Lower lobe of right lung (tissue), 2 donors: ENCODE data around the gene DTNB. TPM values are rescaled to one million over a fixed set of nuclear protein-coding genes. Genes with fewer than 3 reads are reported as not detected.

Source experiments
- ATAC-seq, 2 donors: fragments of 200-7000 bp; cut with Tn5 transposase; one replicate each; pipeline ENCODE4 v1.9.1; 2020 to 2022; ENCODE audit warnings: mild to moderate bottlenecking in 2 of 2, moderate library complexity in 2 of 2
- DNase-seq: peaks from one replicate; pipeline ENCODE4 v3.0.0-alpha.2; 2020
- H3K27ac ChIP-seq: fragments of 200-600 bp; one replicate; pipeline ENCODE4 v1.8.0; 2022
- H3K27me3 ChIP-seq: fragments of 200-600 bp; one replicate; pipeline ENCODE4 v1.8.0; 2022; ENCODE audit warnings: low read depth
- H3K36me3 ChIP-seq: fragments of 200-600 bp; one replicate; pipeline ENCODE4 v1.8.0; 2022; ENCODE audit warnings: mild to moderate bottlenecking
- H3K4me1 ChIP-seq: fragments of 200-600 bp; one replicate; pipeline ENCODE4 v1.8.0; 2022
- H3K4me3 ChIP-seq: fragments of 200-600 bp; one replicate; pipeline ENCODE4 v1.8.0; 2022; ENCODE audit warnings: mild to moderate bottlenecking
- H3K9me3 ChIP-seq: fragments of 200-600 bp; one replicate; pipeline ENCODE4 v1.8.0; 2022
- CTCF ChIP-seq: fragments of 200-600 bp; IDR thresholded peaks from one replicate; pipeline ENCODE4 v1.8.0; 2022; ENCODE audit warnings: antibody characterized with exemption, mild to moderate bottlenecking
- intact Hi-C: fragments of 100-400 bp; cut with DNase I; formaldehyde crosslinking; loops from one replicate; pipeline ENCODE4 v1.11.0; 2022
- long read RNA-seq: library from polyadenylated mRNA; unstranded; transcript quantifications from one replicate; pipeline ENCODE4 v2.0.0, GENCODE V29; 2021
- total RNA-seq: library from RNA; stranded (reverse); fragmentation: NEBNext Ultra II Directional; extraction: Animal tissue kit (Norgen Biotek cat#: 25700); gene quantifications from one replicate; pipeline ENCODE4 v1.2.1, GENCODE V29; 2021
- donor health status: DM: no; HTN: yes; CAD: no; lungs with severe emphysema.

The DTNB gene
- total RNA-seq: 32.9 TPM
- long read RNA-seq, partial matches to known transcripts: 12 of 46 reads
- long read RNA-seq, other reads (novel, unspliced or antisense): 29 of 46 reads

GRCh38 chr2:25673300-25674076 lies at the start of gene DTNB:
TSS of gene DTNB (minus strand) at chr2:25673577. CDS start at chr2:25652660, 20,917 bp downstream.
- TF ChIP-seq CTCF: no peak
- H3K27ac ChIP-seq: peak within 1 kb of the TSS; percentile 85
- H3K4me1 ChIP-seq: peaks cover 10% of the 10 kb centered on the region
- peak within 1 kb of the TSS; percentile 78 for H3K4me3 ChIP-seq
- no peaks in the 10 kb centered on the region for H3K27me3 ChIP-seq
- H3K9me3 ChIP-seq: no peaks in the 10 kb centered on the region
- DNase-seq (peak; percentile 86), ATAC-seq (peak; percentile 91 to 97)
- H3K36me3 ChIP-seq: no peaks in the 10 kb centered on the region
- intact Hi-C loops: no loop called here

DNA sequence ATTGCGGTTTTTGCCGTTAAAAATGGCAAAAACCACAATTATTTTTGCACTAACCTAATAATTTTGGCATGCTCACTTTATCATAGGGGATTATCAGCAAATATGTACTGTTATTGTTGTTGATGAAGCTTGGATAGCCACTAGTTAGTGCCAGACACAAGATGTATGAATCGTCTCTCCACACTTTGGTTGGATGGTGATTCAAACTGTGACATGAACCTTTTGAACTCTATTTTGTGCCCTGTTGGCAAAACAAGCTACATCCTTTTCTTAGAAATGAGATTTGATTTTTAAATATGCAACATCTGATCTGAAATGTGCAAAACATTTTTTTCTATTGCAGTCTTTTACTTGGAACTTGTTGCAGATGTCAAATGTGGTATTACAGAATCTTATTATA lies 48.8 kb upstream of the DTNB start:
- no peak for TF ChIP-seq CTCF
- DNase-seq (no peak), ATAC-seq (no peak)
- H3K4me3 ChIP-seq: no peak overlapping the region
- H3K9me3 ChIP-seq: no peaks in the 10 kb centered on the region
- intact Hi-C loops: no loop called here
- H3K27ac ChIP-seq: no peak overlapping the region
- H3K4me1 ChIP-seq: no peaks in the 10 kb centered on the region
- no peaks in the 10 kb centered on the region for H3K27me3 ChIP-seq
- H3K36me3 ChIP-seq: no peaks in the 10 kb centered on the region

DNA sequence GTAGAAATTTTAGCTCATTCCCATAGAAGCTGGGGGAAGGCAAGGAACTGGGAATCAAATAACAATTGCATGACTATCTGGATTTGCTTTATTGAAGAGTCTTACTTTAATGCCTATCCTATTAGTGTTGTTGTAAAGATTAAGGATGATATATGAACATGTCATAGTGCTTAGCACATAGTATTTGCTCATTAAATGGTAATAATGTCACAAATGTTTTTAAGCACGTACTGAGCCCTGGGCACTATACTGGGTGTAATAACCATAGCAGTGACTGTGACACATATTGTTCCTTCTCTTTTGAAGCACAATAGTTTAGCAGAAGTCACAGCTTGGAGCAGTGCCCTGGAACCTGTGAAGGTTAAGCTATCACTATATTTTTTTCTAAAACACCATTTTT lies 47.2 kb upstream of the DTNB start:
- Histone ChIP-seq H3K4me1 (no peaks in the 10 kb centered on the region), H3K36me3 (no peaks in the 10 kb centered on the region), H3K27me3 (no peaks in the 10 kb centered on the region), H3K9me3 (no peaks in the 10 kb centered on the region), H3K27ac (no peak overlapping the region), H3K4me3 (no peak overlapping the region)
- TF ChIP-seq CTCF: no peak
- DNase-seq (no peak), ATAC-seq (no peak)
- intact Hi-C loops: no loop called here

- H3K27ac ChIP-seq: no peak overlapping the region
- no peak overlapping the region for H3K4me3 ChIP-seq
- H3K9me3 ChIP-seq: no peaks in the 10 kb centered on the region
- ATAC-seq (no peak), DNase-seq (no peak)
- H3K27me3 ChIP-seq: no peaks in the 10 kb centered on the region
- TF ChIP-seq CTCF: no peak
- no peaks in the 10 kb centered on the region for H3K4me1 ChIP-seq
- H3K36me3 ChIP-seq: no peaks in the 10 kb centered on the region
- intact Hi-C loops: no loop called here
Measured at GRCh38 chr2:25714740-25715139, 41.4 kb upstream of the DTNB start.

GRCh38 chr2:25712455-25712854 lies 39.1 kb upstream of the DTNB start:
- no peaks in the 10 kb centered on the region for H3K4me1 ChIP-seq
- no peak for TF ChIP-seq CTCF
- no peaks in the 10 kb centered on the region for H3K9me3 ChIP-seq
- intact Hi-C loops: no loop called here
- no peak for DNase-seq
- no peaks in the 10 kb centered on the region for H3K27me3 ChIP-seq
- no peaks in the 10 kb centered on the region for H3K36me3 ChIP-seq
- peak overlapping the region; percentile 31 for H3K4me3 ChIP-seq
- no peak for ATAC-seq
- H3K27ac ChIP-seq: no peak overlapping the region
